ENCODE measurements around the gene UBFD1.
"Not testable (repeated sequence)": the region's sequence is repeated elsewhere in the genome, so short reads cannot be mapped to it uniquely, and the experiment has no call there.

Gene UBFD1

GRCh38 chr16:23609929-23610328 lies 52.4 kb downstream of the UBFD1 start:
- no peak for DNase-seq (ENCODE audit: low read depth)

GRCh38 chr16:23610905-23611304 lies 53.4 kb downstream of the UBFD1 start:
- not testable (repeated sequence) for DNase-seq (ENCODE audit: low read depth)

- DNase-seq (ENCODE audit: low read depth) = no peak
Observed at GRCh38 chr16:23611936-23612335, 54.4 kb downstream of the UBFD1 start.

GRCh38 chr16:23615805-23616204 lies 58.3 kb downstream of the UBFD1 start:
- no peak for DNase-seq (ENCODE audit: low read depth)

Data from activated gamma-delta T cell treated with anti-CD3 and anti-CD28 coated beads, Interleukin-2, amount 50 U/mL, for 16 hours (primary cell).